ENCODE measurements around the gene PCDHA1. TPM values are rescaled to one million over a fixed set of nuclear protein-coding genes. Genes with fewer than 3 reads are reported as not detected.

Gene PCDHA1
- total RNA-seq, 2 donors from 2014 or later, result 0.13 TPM; not detected in 1

- no peak for TF ChIP-seq CTCF (IDR thresholded peaks at IDR 0.05)
- DNase-seq, result no peak
- intact Hi-C loops (cut with DNase I), result no loop called here
- Histone ChIP-seq H3K4me3 (no peak overlapping the region), H3K9me3 (no peaks in the 10 kb centered on the region), H3K4me1 (no peaks in the 10 kb centered on the region), H3K36me3 (no peaks in the 10 kb centered on the region), H3K27me3 (no peaks in the 10 kb centered on the region), H3K9ac (ENCODE audit: low read depth in 2 of 2, low read length in 2 of 2) (no peak overlapping the region), H3K27ac (no peak overlapping the region)
Measured at GRCh38 chr5:140986117-140986521, 200.2 kb downstream of the PCDHA1 start.

GRCh38 chr5:140988100-140988499, 202.2 kb downstream of the PCDHA1 start:
- TF ChIP-seq CTCF (IDR thresholded peaks at IDR 0.05), result no peak
- Histone ChIP-seq H3K4me1 (no peaks in the 10 kb centered on the region), H3K27me3 (no peaks in the 10 kb centered on the region), H3K4me3 (no peak overlapping the region), H3K9me3 (no peaks in the 10 kb centered on the region), H3K36me3 (no peaks in the 10 kb centered on the region), H3K27ac (no peak overlapping the region), H3K9ac (ENCODE audit: low read depth in 2 of 2, low read length in 2 of 2) (no peak overlapping the region)
- DNase-seq, result no peak
- intact Hi-C loops (cut with DNase I), result no loop called here

- Histone ChIP-seq H3K27ac (no peak overlapping the region), H3K4me1 (no peaks in the 10 kb centered on the region), H3K27me3 (no peaks in the 10 kb centered on the region), H3K9ac (ENCODE audit: low read depth in 2 of 2, low read length in 2 of 2) (no peak overlapping the region), H3K9me3 (no peaks in the 10 kb centered on the region), H3K36me3 (no peaks in the 10 kb centered on the region), H3K4me3 (no peak overlapping the region)
- intact Hi-C loops (cut with DNase I), result no loop called here
- no peak for TF ChIP-seq CTCF (IDR thresholded peaks at IDR 0.05)
- no peak for DNase-seq
Measured at GRCh38 chr5:140988608-140989007, 202.7 kb downstream of the PCDHA1 start.

GRCh38 chr5:140989254-140990020, 203.5 kb downstream of the PCDHA1 start:
- intact Hi-C loops (cut with DNase I), result no loop called here
- Histone ChIP-seq H3K36me3 (no peaks in the 10 kb centered on the region), H3K27ac (no peak overlapping the region), H3K4me1 (no peaks in the 10 kb centered on the region), H3K9me3 (no peaks in the 10 kb centered on the region), H3K9ac (ENCODE audit: low read depth in 2 of 2, low read length in 2 of 2) (no peak overlapping the region), H3K4me3 (no peak overlapping the region), H3K27me3 (no peaks in the 10 kb centered on the region)
- TF ChIP-seq CTCF (IDR thresholded peaks at IDR 0.05), result no peak
- DNase-seq, result no peak

- Histone ChIP-seq H3K27me3 (no peaks in the 10 kb centered on the region), H3K9me3 (no peaks in the 10 kb centered on the region), H3K36me3 (no peaks in the 10 kb centered on the region), H3K4me1 (no peaks in the 10 kb centered on the region), H3K27ac (no peak overlapping the region), H3K4me3 (no peak overlapping the region), H3K9ac (ENCODE audit: low read depth in 2 of 2, low read length in 2 of 2) (no peak overlapping the region)
- intact Hi-C loops (cut with DNase I), result no loop called here
- no peak for TF ChIP-seq CTCF (IDR thresholded peaks at IDR 0.05)
- DNase-seq, result no peak
Measured at GRCh38 chr5:140992828-140993227, 206.9 kb downstream of the PCDHA1 start.

Measured in colonic mucosa (tissue), 4 donors.